ENCODE measurements around the gene UBE2Z.

GRCh38 chr17:48882272-48882671 is 25.9 kb upstream of the UBE2Z start:
- no peak for TF ChIP-seq POLR2AphosphoS5 (IDR thresholded peaks at IDR 0.05)
- TF ChIP-seq CTCF (IDR thresholded peaks at IDR 0.05) = no peak

Measured in prostate gland (tissue), 2 donors.